GM19324 (cell line): Measurements from ENCODE around the gene MCEMP1.
"Not testable (repeated sequence)": the region's sequence is repeated elsewhere in the genome, so short reads cannot be mapped to it uniquely, and the experiment has no call there.

Experiments used
- ATAC-seq: cut with Tn5 transposase; IDR thresholded peaks from one replicate; pipeline ENCODE4 v1.9.1; 2021; ENCODE audit warnings: mild to moderate bottlenecking, moderate library complexity; ENCODE audit not compliant: unreplicated experiment, low FRiP score

The MCEMP1 gene

GRCh38 chr19:7643629-7644549, 33.0 kb upstream of the MCEMP1 start:
- ATAC-seq = not testable (repeated sequence)

- no peak for ATAC-seq
These were observed 32.4 kb upstream of the MCEMP1 start for GRCh38 chr19:7644550-7644877.

DNA sequence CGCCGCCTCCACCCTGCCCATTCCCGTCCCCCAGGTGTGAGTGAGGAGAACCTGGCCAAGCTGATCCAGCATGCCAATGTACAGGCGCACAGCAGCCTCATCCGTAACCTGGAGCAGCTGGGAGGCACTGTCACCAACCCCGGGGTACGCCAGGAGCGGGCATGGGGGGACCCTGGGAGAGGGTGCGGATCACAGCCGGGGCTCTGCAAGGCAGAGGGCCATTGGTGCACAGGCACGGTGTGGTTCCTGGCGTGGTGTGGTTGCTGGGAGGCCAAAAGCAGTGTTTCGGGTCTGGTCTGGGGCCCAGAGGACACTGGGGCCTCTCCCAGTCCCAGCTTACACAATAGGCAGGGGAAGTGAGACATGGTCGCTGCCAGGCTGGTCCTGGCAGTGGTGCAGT, 31.7 kb upstream of the MCEMP1 start:
- ATAC-seq = no peak

DNA sequence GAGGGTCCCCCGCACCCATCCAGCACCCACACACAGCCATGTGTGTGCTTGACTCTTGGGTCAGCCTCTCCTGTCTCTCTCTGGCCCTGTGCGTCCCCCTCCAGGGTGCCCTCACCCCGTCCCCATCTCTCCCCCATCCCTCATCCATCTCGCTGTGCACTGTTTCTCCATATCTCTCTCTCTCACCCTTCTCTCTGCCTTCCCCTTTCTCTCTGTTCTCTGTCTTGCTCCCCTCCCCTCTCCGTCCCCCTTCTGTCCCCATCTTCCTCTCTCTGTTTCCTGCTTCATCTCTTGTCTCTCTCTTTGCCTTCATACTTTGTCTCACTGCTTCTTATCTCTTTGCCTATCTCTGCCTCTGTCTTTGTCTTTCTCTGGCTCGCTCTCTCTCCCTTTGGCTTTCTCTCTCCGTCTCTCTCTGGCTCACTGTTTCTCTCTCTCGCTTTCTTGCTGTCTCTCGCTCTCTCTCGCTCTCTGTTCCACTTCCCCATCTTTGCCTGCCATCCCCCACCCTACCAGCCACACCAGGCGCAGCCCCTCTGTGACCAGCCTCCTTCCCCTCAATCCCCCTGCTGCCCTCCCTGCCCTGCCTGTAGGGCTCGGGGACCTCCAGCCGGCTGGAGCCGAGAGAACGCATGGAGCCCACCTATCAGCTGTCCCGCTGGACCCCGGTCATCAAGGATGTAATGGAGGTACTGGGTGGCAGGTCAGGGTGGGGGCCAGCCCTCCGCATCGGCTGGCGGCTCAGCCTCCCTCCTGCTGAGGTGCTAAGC, 31.0 kb upstream of the MCEMP1 start:
- ATAC-seq = no peak

GRCh38 chr19:7646426-7646700, 30.5 kb upstream of the MCEMP1 start:
- ATAC-seq = no peak

GRCh38 chr19:7647156-7647555, 29.7 kb upstream of the MCEMP1 start:
- ATAC-seq = no peak

- no peak for ATAC-seq
These were observed 28.4 kb upstream of the MCEMP1 start for GRCh38 chr19:7648265-7649014.

DNA sequence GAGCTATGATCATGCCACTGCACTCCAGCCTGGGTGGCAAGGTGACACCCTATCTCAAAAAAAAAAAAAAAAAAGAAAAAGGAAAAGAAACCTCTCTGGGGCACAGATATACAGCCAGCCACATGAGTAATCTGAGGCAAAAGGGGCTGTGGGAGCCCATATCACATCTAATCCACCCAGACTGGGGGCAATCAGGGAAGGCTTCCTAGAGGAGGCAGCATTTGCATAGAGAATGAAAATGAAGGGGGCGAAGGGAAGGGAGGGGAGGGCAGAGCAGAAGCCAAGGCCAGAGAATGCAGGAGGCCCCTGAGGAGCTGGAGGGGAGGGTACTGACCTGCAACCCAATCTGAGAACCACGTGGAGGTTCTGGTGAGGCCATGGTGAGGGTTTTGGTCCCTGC, 26.7 kb upstream of the MCEMP1 start:
- ATAC-seq = no peak

GRCh38 chr19:7652061-7652641, 24.7 kb upstream of the MCEMP1 start:
- peak; percentile 56 for ATAC-seq

DNA sequence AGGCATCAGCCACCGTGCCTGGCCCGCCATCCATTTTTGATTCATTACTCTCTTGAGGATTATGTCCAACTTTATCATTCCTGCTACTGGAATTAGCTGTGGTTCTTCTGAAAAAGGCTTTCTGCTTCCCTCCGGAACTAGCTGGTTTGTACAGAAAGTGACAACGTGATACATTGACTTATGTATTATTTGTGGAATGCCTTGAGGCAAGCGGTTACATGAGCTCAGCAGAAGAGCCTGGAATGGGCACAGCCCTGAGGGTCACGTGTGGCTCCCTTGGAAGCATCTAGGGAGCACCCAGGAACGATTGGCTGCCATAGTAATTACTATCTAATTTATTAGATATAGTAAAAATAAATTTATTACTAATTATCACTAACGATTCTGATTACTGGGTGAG, 22.5 kb upstream of the MCEMP1 start:
- ATAC-seq = no peak

DNA sequence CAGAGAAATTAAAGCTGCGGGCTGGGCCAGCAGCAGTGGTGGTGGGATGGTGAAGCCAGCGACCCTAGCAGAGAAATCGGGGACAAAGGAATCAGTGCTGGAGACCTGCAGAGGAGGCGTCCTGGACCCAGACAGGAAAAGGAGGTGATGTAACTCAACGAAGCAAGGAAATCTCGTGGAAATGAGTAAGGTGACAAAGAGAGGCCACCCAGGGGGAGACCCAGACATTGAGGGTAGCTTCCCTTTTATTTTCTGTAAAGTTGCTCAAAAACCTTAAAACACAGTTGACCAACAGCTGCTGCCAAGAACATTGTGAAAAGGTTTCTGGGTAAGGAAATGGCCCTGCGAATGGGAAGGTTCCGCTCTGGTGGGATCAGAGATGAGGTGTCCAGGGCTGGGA, 21.3 kb upstream of the MCEMP1 start:
- no peak for ATAC-seq

DNA sequence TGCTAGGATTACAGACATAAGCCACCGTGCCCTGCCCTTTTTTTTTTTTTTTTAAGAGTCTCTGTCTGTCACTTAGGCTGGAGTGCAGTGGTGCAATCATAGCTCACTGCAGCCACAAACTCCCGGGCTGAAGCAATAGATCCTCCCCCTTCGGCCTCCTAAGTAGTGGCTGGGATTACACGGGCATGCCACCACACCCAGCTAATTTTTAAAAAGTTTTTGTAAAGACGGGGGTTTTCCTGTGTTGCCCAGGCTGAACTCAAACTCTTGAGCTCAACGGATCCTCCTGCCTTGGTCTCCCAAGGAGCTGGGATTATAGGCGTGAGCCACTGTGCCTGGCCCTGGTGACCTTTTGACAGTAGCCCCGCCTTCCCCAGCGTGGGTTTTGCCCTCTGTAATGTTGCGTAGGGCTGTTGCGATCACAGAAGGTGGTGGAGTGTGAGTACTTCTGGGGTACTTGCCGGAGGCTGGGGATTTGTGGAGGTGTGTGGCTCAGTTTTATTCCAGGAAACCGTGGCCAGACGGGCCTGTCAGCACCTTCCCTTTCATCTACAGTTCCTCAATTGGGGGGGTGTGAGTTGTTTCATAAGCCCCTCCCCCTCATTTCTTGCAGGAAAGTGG, 19.6 kb upstream of the MCEMP1 start:
- no peak for ATAC-seq

DNA sequence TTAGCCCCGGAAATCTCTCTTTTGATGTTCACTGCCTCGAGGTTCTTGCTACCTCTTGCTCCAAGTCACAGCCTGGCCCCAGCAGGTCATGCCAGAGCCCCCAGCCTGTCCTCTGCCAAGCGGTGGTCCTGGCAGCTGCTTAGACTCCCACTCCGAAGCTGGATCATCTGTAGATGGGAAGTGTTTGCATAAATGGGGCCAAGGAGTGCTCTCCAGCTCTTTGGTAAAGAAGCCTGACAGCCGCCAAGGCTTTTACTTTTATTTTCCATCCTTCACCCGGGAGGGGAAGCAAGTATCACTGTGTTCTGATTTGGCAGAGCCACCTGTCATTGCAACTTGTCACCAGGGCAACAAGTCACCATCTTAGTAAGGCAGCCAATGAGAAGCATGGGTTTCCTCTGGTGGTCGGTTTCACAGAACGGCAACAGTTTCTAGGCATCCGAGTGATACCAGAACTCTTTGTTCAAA, 18.6 kb upstream of the MCEMP1 start:
- no peak for ATAC-seq

- no peak for ATAC-seq
These were observed 14.9 kb upstream of the MCEMP1 start for GRCh38 chr19:7661744-7662538.

DNA sequence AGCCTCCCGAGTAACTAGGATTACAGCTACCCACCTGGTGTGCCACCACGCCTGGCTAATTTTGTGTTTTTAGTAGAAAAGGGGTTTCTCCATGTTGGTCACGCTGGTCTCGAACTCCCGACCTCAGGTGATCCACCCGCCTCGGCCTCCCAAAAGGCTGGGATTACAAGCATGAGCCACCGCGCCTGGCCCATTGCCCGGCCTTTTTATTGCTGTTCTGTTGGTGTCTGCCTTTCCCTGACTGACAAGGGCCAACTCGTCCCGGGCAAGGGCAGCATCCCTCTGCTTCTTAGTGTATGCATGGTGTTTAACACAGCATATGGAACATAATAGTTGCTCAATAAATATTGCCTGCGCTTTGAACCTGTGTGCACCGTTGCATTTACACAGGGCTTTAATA, 14.2 kb upstream of the MCEMP1 start:
- ATAC-seq = no peak

DNA sequence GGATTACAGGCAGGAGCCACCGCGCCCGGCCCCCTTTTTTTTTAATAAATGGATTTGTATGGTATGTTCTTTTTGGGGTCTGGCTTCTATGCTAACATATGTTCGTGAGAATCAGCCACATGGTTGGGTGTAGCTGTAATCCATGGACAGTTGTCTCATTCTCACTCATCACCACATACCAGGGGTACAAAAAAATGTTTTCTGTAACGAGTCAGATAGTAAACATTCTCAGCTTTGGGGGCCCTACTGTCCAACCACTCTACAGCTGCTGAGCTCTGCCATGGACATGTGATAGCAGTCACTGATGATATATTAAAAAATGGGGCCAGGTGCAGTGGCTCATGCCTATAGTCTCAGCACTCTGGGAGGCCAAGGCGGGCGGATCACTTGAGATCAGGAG, 13.2 kb upstream of the MCEMP1 start:
- no peak for ATAC-seq

DNA sequence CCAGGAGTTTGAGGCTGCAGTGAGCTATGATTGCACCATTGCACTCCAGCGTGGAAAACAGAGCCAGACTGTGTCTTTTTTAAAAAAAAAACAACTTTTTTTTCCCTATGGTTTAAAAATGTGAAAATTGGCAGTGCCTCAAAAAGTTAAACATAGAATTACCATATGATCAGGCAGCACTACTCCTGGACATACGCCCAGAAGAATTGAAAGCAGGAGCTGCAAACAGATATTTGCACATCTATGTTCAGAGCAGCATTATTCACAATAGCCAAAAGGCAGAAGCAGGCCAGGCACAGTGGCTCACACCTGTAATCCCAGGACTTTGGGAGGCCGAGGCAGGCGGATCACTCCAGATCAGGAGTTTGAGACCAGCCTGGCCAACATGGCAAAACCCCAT, 11.8 kb upstream of the MCEMP1 start:
- no peak for ATAC-seq

DNA sequence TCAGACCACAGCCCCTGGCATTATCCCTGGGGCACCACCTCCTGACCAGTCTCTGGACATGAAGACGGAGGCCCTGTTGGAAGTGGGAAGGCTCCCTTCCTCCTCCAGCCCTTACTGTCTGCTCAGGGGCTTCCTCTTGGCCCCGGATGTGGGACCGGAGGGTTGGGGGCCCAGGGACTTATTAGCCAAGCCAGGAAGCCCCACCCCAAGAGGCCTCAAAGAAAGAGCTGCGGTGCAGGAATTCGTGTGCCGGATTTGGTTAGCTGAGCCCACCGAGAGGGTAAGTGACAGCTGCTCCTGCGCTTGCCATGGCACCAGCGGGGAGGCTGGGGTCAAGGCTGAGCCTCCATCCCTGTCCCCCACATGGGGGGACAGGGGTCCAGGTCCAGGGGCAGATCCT, 8.0 kb upstream of the MCEMP1 start, which contains the start of gene RETN:
Gene RETN (plus strand): TSS at position 208 of the 400 bp plus-strand sequence. CDS start 278 bp downstream, outside the sequence.
- no peak for ATAC-seq

- no peak for ATAC-seq
These were observed 7.2 kb upstream of the MCEMP1 start for GRCh38 chr19:7669641-7670040.
